Upper lobe of left lung (tissue), 4 donors: ENCODE measurements around the gene SEPTIN14.

ENCODE experiments used
- EP300 ChIP-seq, 4 donors: sonication (generic); formaldehyde crosslinking; IDR thresholded peaks; one replicate each; pipeline ENCODE4 v1.5.1; 2017; ENCODE audit warnings: antibody characterized with exemption in 4 of 4, control low read depth in 2 of 4
- POLR2AphosphoS5 ChIP-seq, 2 donors: sonication (generic); formaldehyde crosslinking; IDR thresholded peaks; one replicate each; pipeline ENCODE4 v1.5.1; 2017; ENCODE audit warnings: antibody characterized with exemption in 2 of 2
- TF ChIP-seq, protein P1 (sequence below), 6 experiments: fragments of 450-650 bp in 4 of 6; fragments of 200-600 bp in 2 of 6; sonication (generic) in 2 of 6; IDR thresholded peaks; one replicate each; pipeline ENCODE4 v1.5.1; 2016 to 2019; ENCODE audit warnings: antibody characterized with exemption in 6 of 6

- TF ChIP-seq, protein P1, sequence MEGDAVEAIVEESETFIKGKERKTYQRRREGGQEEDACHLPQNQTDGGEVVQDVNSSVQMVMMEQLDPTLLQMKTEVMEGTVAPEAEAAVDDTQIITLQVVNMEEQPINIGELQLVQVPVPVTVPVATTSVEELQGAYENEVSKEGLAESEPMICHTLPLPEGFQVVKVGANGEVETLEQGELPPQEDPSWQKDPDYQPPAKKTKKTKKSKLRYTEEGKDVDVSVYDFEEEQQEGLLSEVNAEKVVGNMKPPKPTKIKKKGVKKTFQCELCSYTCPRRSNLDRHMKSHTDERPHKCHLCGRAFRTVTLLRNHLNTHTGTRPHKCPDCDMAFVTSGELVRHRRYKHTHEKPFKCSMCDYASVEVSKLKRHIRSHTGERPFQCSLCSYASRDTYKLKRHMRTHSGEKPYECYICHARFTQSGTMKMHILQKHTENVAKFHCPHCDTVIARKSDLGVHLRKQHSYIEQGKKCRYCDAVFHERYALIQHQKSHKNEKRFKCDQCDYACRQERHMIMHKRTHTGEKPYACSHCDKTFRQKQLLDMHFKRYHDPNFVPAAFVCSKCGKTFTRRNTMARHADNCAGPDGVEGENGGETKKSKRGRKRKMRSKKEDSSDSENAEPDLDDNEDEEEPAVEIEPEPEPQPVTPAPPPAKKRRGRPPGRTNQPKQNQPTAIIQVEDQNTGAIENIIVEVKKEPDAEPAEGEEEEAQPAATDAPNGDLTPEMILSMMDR (IDR thresholded peaks at IDR 0.05): no peak
- no peak for TF ChIP-seq EP300 (IDR thresholded peaks at IDR 0.05)
- TF ChIP-seq POLR2AphosphoS5 (IDR thresholded peaks at IDR 0.05): no peak
Observed at GRCh38 chr7:55895021-55895420, 32.5 kb upstream of the SEPTIN14 start.
